Measurements from ENCODE around the gene NKX2-2.
A peak's percentile ranks its signal among the peaks of the same experiment; 100 is the strongest.

NKX2-2 gene

GRCh38 chr20:21513881-21514540, at the start of gene NKX2-2:
NKX2-2 (minus strand) TSS chr20:21514064; CDS start chr20:21513669, 395 bp downstream.
- intact Hi-C loops (cut with DNase I) = no loop called here
- DNase-seq = peak in 39 of 42 donors; percentile 68 to 93 (median 83)

GRCh38 chr20:21562656-21563055, 48.8 kb upstream of the NKX2-2 start:
- DNase-seq = no peak
- intact Hi-C loops (cut with DNase I) = no loop called here

GRCh38 chr20:21559305-21559704, 45.4 kb upstream of the NKX2-2 start:
- DNase-seq = no peak
- intact Hi-C loops (cut with DNase I) = no loop called here

GRCh38 chr20:21557241-21558020, 43.6 kb upstream of the NKX2-2 start:
- intact Hi-C loops (cut with DNase I) = no loop called here
- no peak for DNase-seq

GRCh38 chr20:21556398-21556797, 42.5 kb upstream of the NKX2-2 start:
- DNase-seq = no peak
- intact Hi-C loops (cut with DNase I) = no loop called here

GRCh38 chr20:21555470-21556120, 41.7 kb upstream of the NKX2-2 start:
- no peak for DNase-seq
- intact Hi-C loops (cut with DNase I) = no loop called here

- peak in 37 of 42 donors; percentile 9 to 69 (median 31) for DNase-seq
Measured at GRCh38 chr20:21554985-21555384, 41.1 kb upstream of the NKX2-2 start.

GRCh38 chr20:21554376-21554890, 40.6 kb upstream of the NKX2-2 start:
- peak in 2 of 42 donors; percentile 15 to 18 for DNase-seq
- intact Hi-C loops (cut with DNase I) = no loop called here

More at GRCh38 chr20:21554985-21555384, 41.1 kb upstream of the NKX2-2 start:
- intact Hi-C loops (cut with DNase I) = no loop called here

GRCh38 chr20:21550587-21550986, 36.7 kb upstream of the NKX2-2 start:
- intact Hi-C loops (cut with DNase I) = no loop called here
- peak in 1 of 42 donors; percentile 18 for DNase-seq

- intact Hi-C loops (cut with DNase I) = no loop called here
- DNase-seq = peak in 1 of 42 donors; percentile 18
Measured at GRCh38 chr20:21548390-21549035, 34.6 kb upstream of the NKX2-2 start.

- intact Hi-C loops (cut with DNase I) = no loop called here
- DNase-seq = peak in 1 of 42 donors; percentile 20
Measured at GRCh38 chr20:21546355-21546754, 32.5 kb upstream of the NKX2-2 start.

- DNase-seq = no peak
- intact Hi-C loops (cut with DNase I) = no loop called here
Measured at GRCh38 chr20:21539512-21539911, 25.6 kb upstream of the NKX2-2 start.

- peak in 1 of 42 donors; percentile 8 for DNase-seq
- intact Hi-C loops (cut with DNase I) = no loop called here
Measured at GRCh38 chr20:21534886-21535285, 21.0 kb upstream of the NKX2-2 start.

- peak in 1 of 42 donors; percentile 13 for DNase-seq
- intact Hi-C loops (cut with DNase I) = no loop called here
Measured at GRCh38 chr20:21534453-21534852, 20.6 kb upstream of the NKX2-2 start.

- peak in 3 of 42 donors; percentile 22 to 46 (median 44) for DNase-seq
- intact Hi-C loops (cut with DNase I) = no loop called here
Measured at GRCh38 chr20:21529863-21530262, 16.0 kb upstream of the NKX2-2 start.

GRCh38 chr20:21528870-21529269, 15.0 kb upstream of the NKX2-2 start:
- peak in 1 of 42 donors; percentile 39 for DNase-seq
- intact Hi-C loops (cut with DNase I) = no loop called here

GRCh38 chr20:21527908-21528307, 14.0 kb upstream of the NKX2-2 start:
- DNase-seq = peak in 1 of 42 donors; percentile 2
- intact Hi-C loops (cut with DNase I) = loop anchor here (2.0 kb wide), 1 partner anchor 43 kb away; no protein-coding TSS in a partner anchor

- intact Hi-C loops (cut with DNase I) = loop anchor here (2.0 kb wide), 1 partner anchor 44 kb away; no protein-coding TSS in a partner anchor
- peak in 1 of 42 donors; percentile 5 for DNase-seq
Measured at GRCh38 chr20:21526776-21527175, 12.9 kb upstream of the NKX2-2 start.

GRCh38 chr20:21523895-21524294, 10.0 kb upstream of the NKX2-2 start:
- intact Hi-C loops (cut with DNase I) = loop anchor here (5.0 kb wide), 1 partner anchor 93 kb away; no protein-coding TSS in a partner anchor

More at GRCh38 chr20:21523895-21524294, 10.0 kb upstream of the NKX2-2 start:
- DNase-seq = peak in 1 of 42 donors; percentile 41

Data from head of caudate nucleus (tissue), 42 donors.